ENCODE data around the gene MAST1.
A peak's percentile ranks its signal among the peaks of the same experiment; 100 is the strongest.
"Not testable (repeated sequence)": the region's sequence is repeated elsewhere in the genome, so short reads cannot be mapped to it uniquely, and the experiment has no call there.

Gene MAST1

GRCh38 chr19:12801466-12802266 is 36.6 kb upstream of the MAST1 start, which contains the start of the genes PRDX2 and THSD8:
PRDX2 (minus strand) TSS chr19:12801800; CDS start chr19:12801261, 539 bp downstream.
THSD8 (plus strand) TSS chr19:12802069; CDS start chr19:12802072, 3 bp downstream.
- peak; percentile 33 for DNase-seq

- no peak for DNase-seq
Measured at GRCh38 chr19:12802267-12803106, 35.8 kb upstream of the MAST1 start.

DNA sequence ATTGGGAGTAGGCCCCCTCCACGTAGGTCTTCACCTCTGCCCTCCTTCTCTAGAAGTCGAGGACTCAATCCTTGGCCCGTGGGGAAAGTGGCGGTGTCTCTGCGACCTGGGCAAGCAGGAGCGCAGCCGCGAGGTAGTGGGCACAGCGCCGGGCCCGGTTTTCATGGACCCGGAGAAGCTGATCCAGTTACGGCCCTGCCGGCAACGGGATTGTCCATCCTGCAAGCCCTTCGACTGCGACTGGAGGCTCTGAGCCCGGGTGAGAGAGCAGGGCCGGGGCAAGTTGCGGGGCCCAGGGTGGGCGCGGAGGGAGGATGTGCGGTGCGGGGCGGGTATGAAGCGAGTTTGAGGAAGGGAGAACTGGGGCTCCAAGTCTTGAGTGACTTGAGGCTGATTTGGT is 34.3 kb upstream of the MAST1 start:
- no peak for DNase-seq

- peak; percentile 89 for DNase-seq
Measured at GRCh38 chr19:12806242-12807081, 31.9 kb upstream of the MAST1 start, which contains the start of gene RNASEH2A. RNASEH2A (plus strand) TSS chr19:12806584; CDS start chr19:12806674, 90 bp downstream.

- no peak for DNase-seq
Measured at GRCh38 chr19:12815088-12815487, 23.2 kb upstream of the MAST1 start.

DNA sequence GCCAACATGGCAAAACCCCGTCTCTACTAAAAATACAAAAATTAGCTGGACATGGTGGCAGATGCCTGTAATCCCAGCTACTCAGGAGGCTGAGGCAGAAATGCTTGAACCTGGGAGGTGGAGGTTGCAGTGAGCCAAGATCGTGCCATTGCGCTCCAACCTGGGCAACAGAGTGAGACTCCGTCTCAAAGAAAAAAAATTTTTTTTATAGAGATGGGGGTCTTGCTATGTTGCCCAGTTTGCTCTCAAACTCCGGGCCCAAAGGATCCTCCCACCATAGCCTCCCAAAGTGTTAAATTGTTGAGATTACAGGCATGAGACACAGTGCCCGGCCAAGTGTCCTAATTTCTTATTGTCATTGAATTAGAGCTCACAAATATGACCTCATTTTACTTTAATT is 21.1 kb upstream of the MAST1 start:
- DNase-seq, result not testable (repeated sequence)

DNA sequence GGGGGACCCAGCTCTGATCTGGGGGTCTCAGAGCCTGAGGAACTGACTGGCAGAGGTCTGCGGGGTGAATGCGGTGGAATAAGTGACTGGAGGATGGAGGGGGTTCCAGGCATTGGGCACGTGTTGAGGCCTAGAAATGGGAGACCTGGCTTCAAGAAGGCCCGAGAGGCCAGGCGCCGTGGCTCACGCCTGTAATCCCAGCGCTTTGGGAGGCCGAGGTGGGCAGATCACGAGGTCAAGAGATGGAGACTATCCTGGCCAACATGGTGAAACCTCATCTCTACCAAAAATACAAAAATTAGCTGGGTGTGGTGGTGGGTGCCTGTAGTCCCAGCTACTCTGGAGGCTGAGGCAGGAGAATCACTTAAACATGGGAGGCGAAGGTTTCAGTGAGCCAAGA is 20.5 kb upstream of the MAST1 start:
- DNase-seq, result not testable (repeated sequence)

GRCh38 chr19:12821761-12822160 is 16.6 kb upstream of the MAST1 start:
- no peak for DNase-seq

GRCh38 chr19:12825254-12826131 is 12.8 kb upstream of the MAST1 start:
- DNase-seq, result no peak

DNA sequence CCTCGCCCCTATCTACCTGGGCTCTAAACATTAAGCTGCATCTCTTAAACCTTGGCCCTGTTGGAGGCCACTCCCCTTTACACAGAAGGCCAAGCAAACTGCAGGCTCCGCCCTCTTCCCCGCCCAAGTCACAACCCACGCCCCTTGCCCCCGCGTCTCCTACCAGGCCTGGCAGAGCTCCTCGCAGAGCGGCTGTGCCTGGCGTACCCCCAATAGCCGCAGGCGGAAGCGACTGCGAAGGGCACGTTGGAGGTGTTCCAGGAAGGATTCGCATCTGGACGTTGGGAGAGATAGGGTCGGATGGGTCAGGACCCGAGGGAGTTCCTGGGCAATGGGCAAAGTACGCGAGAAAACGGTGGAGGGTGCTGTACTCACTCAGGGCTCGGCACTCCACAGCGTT is 9.8 kb upstream of the MAST1 start:
- DNase-seq, result peak; percentile 34

DNA sequence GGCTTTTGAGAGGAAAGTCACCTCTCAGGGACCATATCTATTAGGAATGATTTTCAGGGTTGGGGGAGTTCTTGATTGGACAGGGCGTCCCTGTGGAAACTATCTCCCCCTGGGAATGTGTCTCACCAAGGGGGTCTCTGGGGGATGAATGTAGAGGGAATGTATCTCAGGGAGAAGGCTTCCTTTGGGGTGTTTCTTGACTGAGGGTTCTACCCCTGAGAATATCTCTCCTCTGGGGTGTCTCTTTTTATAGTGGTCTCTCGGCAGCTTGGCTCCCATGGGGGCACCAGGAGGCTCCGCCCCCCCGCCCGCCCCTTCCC is 4.9 kb upstream of the MAST1 start:
- no peak for DNase-seq

DNA sequence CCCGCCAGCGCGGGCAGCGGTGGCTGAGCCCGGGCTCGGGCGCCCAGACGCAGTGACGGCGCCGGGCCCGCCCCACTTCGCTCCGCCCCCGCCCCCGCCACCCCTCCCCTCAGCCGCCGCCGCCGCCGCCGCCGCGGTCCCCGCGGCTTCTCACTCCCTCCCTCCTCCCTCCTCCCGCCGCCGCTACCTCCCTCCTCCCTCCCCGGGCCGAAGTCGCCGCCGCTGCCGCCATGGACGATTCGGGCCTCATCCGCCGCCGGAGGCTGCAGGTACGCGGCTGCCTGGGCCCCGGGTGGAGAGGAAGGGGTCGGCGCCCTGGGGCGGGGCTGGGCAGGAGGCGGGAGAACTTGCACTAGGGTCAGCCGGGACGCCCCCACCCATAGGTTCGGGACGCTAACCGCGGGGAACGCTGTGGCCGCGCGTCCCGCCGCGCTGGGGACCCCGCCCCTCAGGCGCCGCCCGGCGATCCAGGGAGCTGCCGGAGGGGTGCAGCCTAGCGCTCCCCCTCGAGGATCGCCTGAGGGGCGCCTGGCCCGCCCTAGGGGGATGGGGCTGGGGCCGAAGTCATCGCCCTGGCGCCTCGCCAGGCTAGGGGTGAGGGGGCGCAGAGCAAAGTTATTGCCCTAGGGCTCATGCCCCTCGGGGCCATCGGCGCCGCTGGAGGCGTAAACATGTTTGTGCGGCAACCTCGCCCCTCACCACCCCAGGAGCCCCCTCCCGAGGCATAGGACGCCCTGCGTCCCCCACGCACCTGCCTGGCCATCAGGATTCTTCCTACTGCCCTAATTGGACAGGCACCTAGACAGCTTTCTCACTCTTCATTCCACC is 4.4 kb upstream of the MAST1 start:
- DNase-seq, result peak; percentile 52

DNA sequence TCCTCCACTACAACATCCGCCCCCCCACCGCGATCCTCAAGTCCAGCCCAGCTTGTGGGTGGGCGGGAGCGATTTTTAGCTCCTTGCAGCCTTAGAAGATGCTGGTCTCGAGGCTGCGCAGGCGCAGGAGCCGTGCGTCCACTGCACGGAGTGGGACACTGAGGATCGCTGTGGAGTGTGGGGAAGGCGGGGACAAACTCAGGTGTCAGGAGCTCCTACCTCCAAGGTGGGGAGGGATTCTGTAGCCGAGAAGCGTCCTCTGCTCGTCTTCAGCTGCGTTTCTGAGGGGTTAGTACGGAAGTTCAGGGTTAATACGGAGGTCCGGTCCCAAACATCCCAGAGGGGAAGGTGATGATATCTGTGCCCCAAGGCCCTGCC is 3.8 kb upstream of the MAST1 start, which contains the start of gene RTBDN:
Gene RTBDN (minus strand): TSS at position 14 of the 378 bp plus-strand sequence. CDS start 4,600 bp downstream, outside the sequence.
- DNase-seq, result no peak

- no peak for DNase-seq
Measured at GRCh38 chr19:12834976-12835757, 3.1 kb upstream of the MAST1 start.

DNA sequence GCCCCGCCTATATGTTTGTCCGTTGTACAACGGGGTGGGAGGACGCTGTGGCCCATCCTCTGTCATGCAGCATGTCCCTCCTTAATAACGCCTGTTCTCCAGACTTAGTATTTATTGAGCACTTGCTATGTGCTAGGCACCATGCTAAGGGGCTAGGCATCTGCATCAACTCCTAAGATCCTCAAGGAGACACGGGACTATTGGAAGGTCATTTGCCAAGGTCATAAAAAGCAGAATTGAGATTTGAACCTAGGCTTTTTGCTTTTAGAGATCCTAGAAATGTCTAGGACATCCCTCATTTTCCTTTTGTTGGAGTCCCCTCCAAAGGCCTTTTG is 1.8 kb upstream of the MAST1 start:
- no peak for DNase-seq

DNA sequence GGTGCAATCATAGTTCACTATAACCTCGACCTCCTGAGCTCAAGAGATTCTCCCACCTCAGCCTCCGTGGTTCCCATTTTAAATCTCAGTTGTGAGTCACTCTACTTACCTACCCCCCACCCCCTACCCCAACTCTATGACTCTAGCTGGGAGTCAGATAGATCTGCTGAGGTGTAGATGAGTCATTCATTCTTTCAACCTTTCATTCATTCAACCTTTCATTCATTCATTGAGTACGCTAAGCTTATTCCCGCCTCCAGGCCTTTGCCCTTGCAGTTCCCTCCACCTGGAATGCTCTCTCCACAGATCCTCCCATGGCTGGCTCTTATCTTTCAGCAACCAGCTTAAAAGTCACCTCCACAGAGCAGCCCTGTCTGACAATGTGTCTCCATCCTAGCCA is 1.1 kb upstream of the MAST1 start:
- no peak for DNase-seq

- no peak for DNase-seq
Measured at GRCh38 chr19:12838886-12839756, 806 bp downstream of the MAST1 start.

DNA sequence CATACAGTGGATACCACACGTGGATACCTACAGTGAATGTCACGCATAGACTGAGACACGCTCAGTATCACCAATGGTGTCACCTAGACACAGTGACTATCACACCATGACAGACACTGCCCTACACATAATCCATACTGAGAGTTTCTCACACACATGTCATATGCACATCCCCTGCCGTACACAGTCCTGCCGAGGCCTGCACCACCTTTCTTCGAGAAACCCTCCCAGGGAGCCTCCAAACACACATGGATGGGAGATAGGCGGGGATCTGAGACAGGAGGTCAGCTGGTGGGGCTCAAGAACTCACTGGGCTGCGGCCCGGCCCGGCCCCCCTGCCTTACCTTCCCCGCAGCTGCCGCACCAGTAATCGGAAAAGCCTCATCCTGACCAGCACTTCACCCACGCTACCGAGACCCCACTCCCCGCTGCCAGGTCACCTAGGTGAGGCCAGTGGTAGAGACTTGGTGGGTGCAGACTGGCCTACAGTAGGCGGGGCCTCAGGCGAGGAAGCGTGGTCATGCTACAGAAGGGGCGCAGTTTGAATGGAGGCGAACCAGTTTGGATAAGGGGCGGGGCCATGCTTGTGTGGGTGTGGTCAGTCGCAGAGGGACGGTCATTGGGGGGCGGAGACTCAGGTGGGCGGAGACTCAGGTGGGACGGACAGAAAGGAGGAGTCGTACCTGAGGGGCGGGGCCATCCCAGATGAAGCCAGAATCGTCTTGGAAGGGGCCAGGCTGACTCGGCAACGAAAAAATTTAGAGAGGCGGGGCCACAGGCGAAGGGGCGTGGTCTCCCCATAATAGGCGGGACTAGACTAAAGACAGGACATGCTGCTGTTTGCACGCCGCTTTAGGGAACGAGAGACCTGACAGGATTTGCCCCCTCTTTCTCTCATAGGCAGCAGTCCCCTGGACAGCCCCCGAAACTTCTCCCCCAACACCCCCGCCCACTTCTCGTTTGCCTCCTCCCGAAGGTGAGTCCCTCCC is 2.1 kb downstream of the MAST1 start:
- no peak for DNase-seq

Measured in NCI-H446 treated with DMSO at 0.1 percent for 48 hours (cell line).